ENCODE results near the gene OPCML. TPM values are rescaled to one million over a fixed set of nuclear protein-coding genes. Genes with fewer than 3 reads are reported as not detected.

OPCML gene
- total RNA-seq, result under 1 TPM in 1 of 4 donors, not detected in 3; 0.07 TPM
- polyA plus RNA-seq, result under 1 TPM in 2 of 3 donors, not detected in 1; 0.01 to 0.80 TPM
- long read RNA-seq, donor 1, result 0 reads
- long read RNA-seq, donor 2, result 0 reads

DNA sequence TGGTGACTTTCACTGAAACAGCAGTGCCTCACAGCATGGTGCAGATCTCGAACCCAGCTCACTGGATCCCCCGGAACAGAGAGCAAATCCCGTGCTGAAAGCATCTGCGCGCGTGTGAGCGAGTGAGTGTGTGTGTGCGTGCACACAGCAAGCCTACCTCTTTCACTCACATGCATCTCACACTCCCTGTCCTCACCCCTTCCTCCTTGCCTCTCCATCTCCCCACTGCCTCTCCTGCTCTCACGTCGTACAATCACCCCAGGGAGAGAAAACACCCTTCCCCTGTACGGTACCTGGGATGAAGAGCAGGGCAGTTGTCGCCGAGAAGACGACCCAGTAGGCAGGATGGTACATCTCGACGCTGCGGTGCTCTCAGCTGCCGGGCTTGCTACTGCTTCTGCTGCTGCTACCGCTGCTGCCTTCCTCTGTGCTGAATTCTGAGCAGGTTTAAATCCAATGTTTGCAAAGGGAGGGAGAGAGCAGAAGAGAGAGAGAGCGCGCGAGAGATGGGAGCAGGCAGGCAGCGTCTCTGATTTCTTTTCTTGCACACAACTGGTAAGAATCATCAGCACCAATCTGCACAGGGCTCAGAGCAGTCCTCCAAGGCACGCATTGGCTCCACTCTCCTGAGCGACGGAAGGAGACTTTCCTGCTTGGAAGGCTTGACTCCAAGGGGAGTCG lies at the start of gene OPCML:
TSS of gene OPCML (minus strand) at position 531 of the 681 bp plus-strand sequence.
- Histone ChIP-seq H3K9me3 (no peaks in the 10 kb centered on the region), H3K4me3 (no peak within 1 kb of the TSS), H3K36me3 (ENCODE audit: insufficient read depth in 1 of 2, low read depth in 1 of 2) (no peaks in the 10 kb centered on the region), H3K27me3 (ENCODE audit: insufficient read depth in 3 of 3, low read length in 2 of 3) (peaks cover 3 to 65% (median 25%) of the 10 kb centered on the region in 3 donors), H3K4me1 (no peaks in the 10 kb centered on the region), H3K27ac (no peak within 1 kb of the TSS)
- intact Hi-C loops (cut with DNase I), result no loop called here
- ATAC-seq (no peak), DNase-seq (no peak)
- WGBS, 3 donors, result 1 to 2% (median 1%) methylated on average over 27 of the region's 27 CpGs
- TF ChIP-seq, protein P1, sequence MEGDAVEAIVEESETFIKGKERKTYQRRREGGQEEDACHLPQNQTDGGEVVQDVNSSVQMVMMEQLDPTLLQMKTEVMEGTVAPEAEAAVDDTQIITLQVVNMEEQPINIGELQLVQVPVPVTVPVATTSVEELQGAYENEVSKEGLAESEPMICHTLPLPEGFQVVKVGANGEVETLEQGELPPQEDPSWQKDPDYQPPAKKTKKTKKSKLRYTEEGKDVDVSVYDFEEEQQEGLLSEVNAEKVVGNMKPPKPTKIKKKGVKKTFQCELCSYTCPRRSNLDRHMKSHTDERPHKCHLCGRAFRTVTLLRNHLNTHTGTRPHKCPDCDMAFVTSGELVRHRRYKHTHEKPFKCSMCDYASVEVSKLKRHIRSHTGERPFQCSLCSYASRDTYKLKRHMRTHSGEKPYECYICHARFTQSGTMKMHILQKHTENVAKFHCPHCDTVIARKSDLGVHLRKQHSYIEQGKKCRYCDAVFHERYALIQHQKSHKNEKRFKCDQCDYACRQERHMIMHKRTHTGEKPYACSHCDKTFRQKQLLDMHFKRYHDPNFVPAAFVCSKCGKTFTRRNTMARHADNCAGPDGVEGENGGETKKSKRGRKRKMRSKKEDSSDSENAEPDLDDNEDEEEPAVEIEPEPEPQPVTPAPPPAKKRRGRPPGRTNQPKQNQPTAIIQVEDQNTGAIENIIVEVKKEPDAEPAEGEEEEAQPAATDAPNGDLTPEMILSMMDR (IDR thresholded peaks at IDR 0.05), result no peak

DNA sequence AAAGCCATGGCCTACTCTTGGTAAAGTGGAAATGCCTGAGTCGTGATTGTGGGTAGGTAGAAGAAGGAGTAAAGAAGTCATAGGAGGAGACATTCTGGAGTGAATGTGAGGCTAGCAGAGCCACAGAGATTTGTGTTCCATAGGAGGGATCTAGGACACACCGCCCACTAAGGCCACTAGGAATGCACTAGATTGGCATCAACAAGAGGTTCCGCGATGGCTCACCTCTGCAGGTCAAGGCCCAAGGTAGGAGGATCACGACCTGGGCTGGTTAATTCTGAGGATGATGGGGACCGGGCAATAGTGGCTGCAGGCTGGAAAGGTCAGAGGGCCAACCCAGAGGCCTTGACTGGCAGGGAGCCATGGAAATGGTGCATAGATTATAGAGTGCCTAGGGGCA lies 48.8 kb upstream of the OPCML start:
- ATAC-seq (no peak), DNase-seq (no peak)
- Histone ChIP-seq H3K36me3 (ENCODE audit: insufficient read depth in 1 of 2, low read depth in 1 of 2) (no peaks in the 10 kb centered on the region), H3K27me3 (ENCODE audit: insufficient read depth in 3 of 3, low read length in 2 of 3) (no peaks in the 10 kb centered on the region), H3K4me1 (no peaks in the 10 kb centered on the region), H3K27ac (no peak overlapping the region), H3K9me3 (no peaks in the 10 kb centered on the region), H3K4me3 (no peak overlapping the region)
- TF ChIP-seq, protein P1 (IDR thresholded peaks at IDR 0.05), result no peak
- intact Hi-C loops (cut with DNase I), result no loop called here
- WGBS, 3 donors, result 84 to 89% (median 88%) methylated on average over 6 of the region's 6 CpGs

DNA sequence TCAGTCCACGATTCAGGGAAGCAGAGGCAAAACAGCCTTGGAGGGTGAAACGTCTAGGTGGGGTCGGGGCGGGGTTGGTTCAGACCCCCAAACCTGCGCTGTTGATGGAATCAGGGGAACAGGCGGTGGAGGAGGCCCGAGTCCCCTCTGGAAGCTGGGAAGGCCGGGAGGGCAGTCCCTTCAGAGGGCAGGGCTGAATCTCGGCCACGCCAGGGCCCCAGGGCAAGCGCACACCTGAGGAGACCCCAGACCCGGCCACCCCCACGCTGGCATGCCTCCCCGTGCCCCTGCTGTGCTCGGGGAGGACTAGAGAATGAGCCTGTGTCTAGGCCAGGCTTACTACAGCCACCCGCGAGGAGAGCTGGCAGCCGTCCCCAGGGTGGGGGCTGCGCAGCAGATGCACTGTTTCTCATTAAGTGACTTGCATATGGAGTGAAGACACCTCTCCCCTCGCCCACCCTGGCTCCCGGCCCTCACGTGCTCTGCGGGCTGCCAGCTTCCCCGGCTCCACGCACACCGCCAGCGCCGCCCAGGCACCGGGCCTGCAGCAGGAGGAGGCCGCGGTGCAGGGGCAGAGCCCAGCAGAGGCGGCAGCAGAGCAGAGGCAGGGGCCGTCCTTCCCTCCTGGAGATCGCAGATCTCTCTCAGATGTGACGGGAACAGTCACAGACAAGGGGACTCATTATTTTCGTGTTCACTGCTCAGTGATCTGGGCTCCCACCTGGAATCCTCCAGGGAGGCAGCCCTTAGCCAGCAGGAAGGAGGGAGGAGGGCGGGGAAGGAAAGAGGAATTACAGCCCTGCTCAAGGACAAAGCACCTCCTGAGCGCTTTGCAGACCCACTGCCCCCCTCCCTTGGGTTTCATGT lies 47.1 kb upstream of the OPCML start:
- Histone ChIP-seq H3K27ac (no peak overlapping the region), H3K4me3 (no peak overlapping the region), H3K27me3 (ENCODE audit: insufficient read depth in 3 of 3, low read length in 2 of 3) (no peaks in the 10 kb centered on the region), H3K4me1 (no peaks in the 10 kb centered on the region), H3K9me3 (no peaks in the 10 kb centered on the region), H3K36me3 (ENCODE audit: insufficient read depth in 1 of 2, low read depth in 1 of 2) (no peaks in the 10 kb centered on the region)
- DNase-seq (no peak), ATAC-seq (no peak)
- WGBS, 3 donors, result 48 to 52% (median 49%) methylated on average over 32 to 38 of the region's 38 CpGs
- intact Hi-C loops (cut with DNase I), result no loop called here
- TF ChIP-seq, protein P1 (IDR thresholded peaks at IDR 0.05), result no peak

DNA sequence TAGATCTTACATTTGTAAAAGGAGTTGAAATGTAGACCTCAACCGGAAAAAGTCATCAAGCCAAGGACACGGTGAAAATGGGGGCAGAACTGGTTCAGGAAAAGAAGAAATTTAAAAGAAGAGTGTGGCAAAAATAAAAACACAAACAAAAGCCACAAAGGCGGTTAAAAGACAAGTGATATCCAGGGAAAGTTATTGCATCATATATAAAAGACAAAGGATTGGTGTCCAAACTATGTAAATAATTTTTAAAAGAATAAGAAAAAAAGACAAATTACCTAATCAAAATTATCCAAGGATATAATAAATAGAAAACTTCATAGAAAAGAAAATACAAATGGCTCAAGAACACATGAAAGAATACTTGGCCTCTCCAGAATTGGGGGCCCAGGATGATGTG lies 45.1 kb upstream of the OPCML start:
- Histone ChIP-seq H3K9me3 (no peaks in the 10 kb centered on the region), H3K27ac (no peak overlapping the region), H3K4me3 (no peak overlapping the region), H3K27me3 (ENCODE audit: insufficient read depth in 3 of 3, low read length in 2 of 3) (peaks cover 0 to 3% (median 0%) of the 10 kb centered on the region in 3 donors), H3K36me3 (ENCODE audit: insufficient read depth in 1 of 2, low read depth in 1 of 2) (no peaks in the 10 kb centered on the region), H3K4me1 (no peaks in the 10 kb centered on the region)
- DNase-seq, result no peak
- 81 to 86% (median 86%) methylated on average over 3 of the region's 3 CpGs for WGBS, 3 donors
- no peak for ATAC-seq
- TF ChIP-seq, protein P1 (IDR thresholded peaks at IDR 0.05), result no peak
- intact Hi-C loops (cut with DNase I), result no loop called here

Measured in psoas muscle (tissue), 8 donors.